ENCODE measurements around the gene PPFIA3. TPM values are rescaled to one million over a fixed set of nuclear protein-coding genes. Genes with fewer than 3 reads are reported as not detected.

The PPFIA3 gene
- total RNA-seq, 1 experiment from 2014 or later: 56.3 TPM

- Histone ChIP-seq H2AFZ (ENCODE audit: low read length) (no peak overlapping the region), H3F3A (ENCODE audit: low read length, unreplicated experiment) (no peaks in the 10 kb centered on the region), H3K4me3 (ENCODE audit: low read length) (no peak overlapping the region), H3K27me3 (ENCODE audit: low read length) (no peaks in the 10 kb centered on the region), H3K9ac (ENCODE audit: low read length) (no peak overlapping the region), H3K4me2 (ENCODE audit: low read length) (no peak overlapping the region), H3K36me3 (ENCODE audit: low read depth, low read length) (peaks cover 29% of the 10 kb centered on the region), H3K9me2 (replicated peaks; ENCODE audit: low read length) (no peaks in the 10 kb centered on the region), H4K20me1 (ENCODE audit: low read length) (no peaks in the 10 kb centered on the region), H3K79me2 (ENCODE audit: low read length) (no peaks in the 10 kb centered on the region), H3K4me1 (ENCODE audit: insufficient read depth, low read length) (no peaks in the 10 kb centered on the region), H3K9me3 (ENCODE audit: low read length) (no peaks in the 10 kb centered on the region), H3K27ac (ENCODE audit: low read length) (no peak overlapping the region)
- ChIA-PET CTCF (no interaction called here), POLR2A (ENCODE audit: unreplicated experiment) (no interaction called here)
- intact Hi-C loops (cut with micrococcal nuclease): no loop called here
- ATAC-seq (no peak), DNase-seq (no peak)
- BruUV-seq (replicated peaks): no TSS peak
- TF ChIP-seq EZH2 (IDR thresholded peaks at IDR 0.05; ENCODE audit: low read length, unreplicated experiment) (no peak), EZH2phosphoT487 (IDR thresholded peaks at IDR 0.05; ENCODE audit: borderline replicate concordance, low read length) (no peak)
- TF ChIP-seq, protein P1, sequence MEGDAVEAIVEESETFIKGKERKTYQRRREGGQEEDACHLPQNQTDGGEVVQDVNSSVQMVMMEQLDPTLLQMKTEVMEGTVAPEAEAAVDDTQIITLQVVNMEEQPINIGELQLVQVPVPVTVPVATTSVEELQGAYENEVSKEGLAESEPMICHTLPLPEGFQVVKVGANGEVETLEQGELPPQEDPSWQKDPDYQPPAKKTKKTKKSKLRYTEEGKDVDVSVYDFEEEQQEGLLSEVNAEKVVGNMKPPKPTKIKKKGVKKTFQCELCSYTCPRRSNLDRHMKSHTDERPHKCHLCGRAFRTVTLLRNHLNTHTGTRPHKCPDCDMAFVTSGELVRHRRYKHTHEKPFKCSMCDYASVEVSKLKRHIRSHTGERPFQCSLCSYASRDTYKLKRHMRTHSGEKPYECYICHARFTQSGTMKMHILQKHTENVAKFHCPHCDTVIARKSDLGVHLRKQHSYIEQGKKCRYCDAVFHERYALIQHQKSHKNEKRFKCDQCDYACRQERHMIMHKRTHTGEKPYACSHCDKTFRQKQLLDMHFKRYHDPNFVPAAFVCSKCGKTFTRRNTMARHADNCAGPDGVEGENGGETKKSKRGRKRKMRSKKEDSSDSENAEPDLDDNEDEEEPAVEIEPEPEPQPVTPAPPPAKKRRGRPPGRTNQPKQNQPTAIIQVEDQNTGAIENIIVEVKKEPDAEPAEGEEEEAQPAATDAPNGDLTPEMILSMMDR (conservative IDR thresholded peaks at IDR 0.05; ENCODE audit: low read depth, low read length): no peak
These were observed 63.6 kb downstream of the PPFIA3 start for GRCh38 chr19:49182848-49183375.

DNA sequence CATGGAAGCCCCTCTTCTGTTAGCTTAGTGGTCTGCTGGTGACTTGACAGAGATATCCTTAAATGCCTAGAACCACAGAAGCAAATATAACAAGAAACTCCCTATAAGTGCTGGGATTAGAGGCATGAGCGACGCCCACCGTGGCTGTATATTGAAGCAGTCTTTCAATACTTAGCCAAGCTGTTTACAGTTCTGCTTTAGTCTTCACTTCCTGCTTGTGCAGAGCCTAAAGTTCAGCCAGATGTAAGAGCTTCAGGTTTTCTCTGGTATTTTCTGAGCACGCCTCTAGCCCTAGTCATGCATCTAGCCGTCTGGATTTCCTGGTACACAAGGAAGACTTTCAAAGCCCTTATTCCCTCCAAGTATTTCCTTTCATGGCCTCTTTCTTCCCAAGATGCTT is 66.8 kb downstream of the PPFIA3 start:
- H3K9ac ChIP-seq (ENCODE audit: low read length): no peak overlapping the region
- no peaks in the 10 kb centered on the region for H3K79me2 ChIP-seq (ENCODE audit: low read length)
- no peaks in the 10 kb centered on the region for H3K9me2 ChIP-seq (replicated peaks; ENCODE audit: low read length)
- H2AFZ ChIP-seq (ENCODE audit: low read length): no peak overlapping the region
- no peak overlapping the region for H3K27ac ChIP-seq (ENCODE audit: low read length)
- no peaks in the 10 kb centered on the region for H3K4me1 ChIP-seq (ENCODE audit: insufficient read depth, low read length)
- intact Hi-C loops (cut with micrococcal nuclease): no loop called here
- H3K27me3 ChIP-seq (ENCODE audit: low read length): no peaks in the 10 kb centered on the region
- no peak overlapping the region for H3K4me3 ChIP-seq (ENCODE audit: low read length)
- no peaks in the 10 kb centered on the region for H3F3A ChIP-seq (ENCODE audit: low read length, unreplicated experiment)
- no peaks in the 10 kb centered on the region for H3K9me3 ChIP-seq (ENCODE audit: low read length)
- BruUV-seq (replicated peaks): no TSS peak
- POLR2A ChIA-PET (ENCODE audit: unreplicated experiment): no interaction called here
- no peaks in the 10 kb centered on the region for H4K20me1 ChIP-seq (ENCODE audit: low read length)
- H3K4me2 ChIP-seq (ENCODE audit: low read length): no peak overlapping the region
- no peak for TF ChIP-seq EZH2phosphoT487 (IDR thresholded peaks at IDR 0.05; ENCODE audit: borderline replicate concordance, low read length)
- no peak for TF ChIP-seq EZH2 (IDR thresholded peaks at IDR 0.05; ENCODE audit: low read length, unreplicated experiment)
- ATAC-seq: no peak
- CTCF ChIA-PET: no interaction called here
- peaks cover 52% of the 10 kb centered on the region for H3K36me3 ChIP-seq (ENCODE audit: low read depth, low read length)
- no peak for DNase-seq

- intact Hi-C loops (cut with micrococcal nuclease): no loop called here
- no peak overlapping the region for H3K4me3 ChIP-seq (ENCODE audit: low read length)
- ATAC-seq (no peak), DNase-seq (no peak)
- ChIA-PET CTCF (no interaction called here), POLR2A (ENCODE audit: unreplicated experiment) (no interaction called here)
- no peaks in the 10 kb centered on the region for H3K9me2 ChIP-seq (replicated peaks; ENCODE audit: low read length)
- no peaks in the 10 kb centered on the region for H3F3A ChIP-seq (ENCODE audit: low read length, unreplicated experiment)
- no peak overlapping the region for H3K9ac ChIP-seq (ENCODE audit: low read length)
- H3K79me2 ChIP-seq (ENCODE audit: low read length): no peaks in the 10 kb centered on the region
- no peaks in the 10 kb centered on the region for H4K20me1 ChIP-seq (ENCODE audit: low read length)
- H2AFZ ChIP-seq (ENCODE audit: low read length): no peak overlapping the region
- no peak overlapping the region for H3K27ac ChIP-seq (ENCODE audit: low read length)
- H3K27me3 ChIP-seq (ENCODE audit: low read length): no peaks in the 10 kb centered on the region
- TF ChIP-seq EZH2phosphoT487 (IDR thresholded peaks at IDR 0.05; ENCODE audit: borderline replicate concordance, low read length): no peak
- no peak for TF ChIP-seq EZH2 (IDR thresholded peaks at IDR 0.05; ENCODE audit: low read length, unreplicated experiment)
- TF ChIP-seq, protein P1 (conservative IDR thresholded peaks at IDR 0.05; ENCODE audit: low read depth, low read length): no peak
- no peaks in the 10 kb centered on the region for H3K4me1 ChIP-seq (ENCODE audit: insufficient read depth, low read length)
- H3K36me3 ChIP-seq (ENCODE audit: low read depth, low read length): peaks cover 32% of the 10 kb centered on the region
- no peaks in the 10 kb centered on the region for H3K9me3 ChIP-seq (ENCODE audit: low read length)
- no TSS peak for BruUV-seq (replicated peaks)
- no peak overlapping the region for H3K4me2 ChIP-seq (ENCODE audit: low read length)
These were observed 69.4 kb downstream of the PPFIA3 start for GRCh38 chr19:49188626-49189200.

Data from PC-3 (cell line).